ENCODE results near the gene GPHN.

GRCh38 chr14:66850258-66850888, 342.4 kb downstream of the GPHN start:
- TF ChIP-seq CTCF (IDR thresholded peaks at IDR 0.05) (no peak), ZC3H11A (IDR thresholded peaks at IDR 0.05) (no peak), CEBPB (IDR thresholded peaks at IDR 0.05) (no peak), RFX5 (IDR thresholded peaks at IDR 0.05) (no peak), RAD21 (conservative IDR thresholded peaks at IDR 0.05 in 1 of 2, IDR thresholded peaks at IDR 0.05 in 1 of 2) (no peak), CHD4 (IDR thresholded peaks at IDR 0.05; ENCODE audit: borderline replicate concordance) (no peak), FOSL2 (IDR thresholded peaks at IDR 0.05) (no peak), FOSL2 (CRISPR knock-in tag; IDR thresholded peaks at IDR 0.05) (no peak), RNF2 (IDR thresholded peaks at IDR 0.05; ENCODE audit: borderline replicate concordance, low read depth) (no peak)

All from A549 (cell line).